HepG2 (cell line): ENCODE data around the gene MAP1LC3B.

Experiments
- ARNT ChIP-seq: fragments of 450-650 bp; IDR thresholded peaks from 2 replicates; pipeline ENCODE4 v1.6.1; 2017
- ATF1 ChIP-seq: IDR thresholded peaks from 2 replicates; pipeline ENCODE4 v1.6.1; 2016; ENCODE audit warnings: mild to moderate bottlenecking, control low read depth
- CTCF ChIP-seq: sonication (generic); formaldehyde crosslinking; IDR thresholded peaks from 2 replicates; pipeline ENCODE4 v1.5.0; 2020; ENCODE audit warnings: mild to moderate bottlenecking, missing genetic modification reagents, moderate library complexity
- FOXK2 ChIP-seq: fragments of 450-650 bp; IDR thresholded peaks from 2 replicates; pipeline ENCODE4 v1.6.1; 2016
- MAX ChIP-seq: IDR thresholded peaks from 2 replicates; pipeline ENCODE4 v1.6.1; 2012; ENCODE audit warnings: inconsistent platforms
- PHF8 ChIP-seq: sonication (generic); formaldehyde crosslinking; IDR thresholded peaks from 2 replicates; pipeline ENCODE4 v1.5.0; 2020; ENCODE audit warnings: missing genetic modification reagents
- POLR2A ChIP-seq, 2 experiments: IDR thresholded peaks; 2 replicates each; pipeline ENCODE4 v1.6.1; 2011; ENCODE audit warnings: low read depth in 2 of 2, low read length in 2 of 2, mild to moderate bottlenecking in 1 of 2, moderate library complexity in 1 of 2; ENCODE audit not compliant: insufficient read depth in 1 of 2
- SOX13 ChIP-seq, 3 experiments: fragments of 450-650 bp in 1 of 3; sonication (generic) in 1 of 3; formaldehyde crosslinking in 1 of 3; IDR thresholded peaks in 2 of 3; conservative IDR thresholded peaks in 1 of 3; 2 replicates each; pipeline versions ENCODE4 v1.5.0 to v1.6.1; 2016 to 2020; ENCODE audit warnings: antibody characterized with exemption in 1 of 3, mild to moderate bottlenecking in 1 of 3, missing compliant biosample characterization in 1 of 3, missing genetic modification reagents in 1 of 3, moderate library complexity in 1 of 3
- ZNF143 ChIP-seq: sonication (generic); formaldehyde crosslinking; IDR thresholded peaks from 2 replicates; pipeline ENCODE4 v1.4.0; 2020; ENCODE audit warnings: missing genetic modification reagents
- ZNF282 ChIP-seq: fragments of 450-650 bp; IDR thresholded peaks from 2 replicates; pipeline ENCODE4 v1.6.1; 2018; ENCODE audit not compliant: partially characterized antibody
- ZNF597 ChIP-seq: sonication (generic); formaldehyde crosslinking; IDR thresholded peaks from 2 replicates; pipeline ENCODE4 v1.5.0; 2020; ENCODE audit warnings: missing genetic modification reagents
- ZNF7 ChIP-seq: IDR thresholded peaks from 2 replicates; pipeline ENCODE4 v1.6.1; 2016; ENCODE audit warnings: missing biosample characterization, missing genetic modification reagents

- TF ChIP-seq CTCF (CRISPR knock-in tag) (no peak), ZNF7 (CRISPR knock-in tag) (no peak), POLR2A (IDR thresholded peaks at IDR 0.05; ENCODE audit: insufficient read depth in 1 of 2, low read depth in 2 of 2, low read length in 2 of 2) (no peak), SOX13 (IDR thresholded peaks at IDR 0.05) (no peak), SOX13 (CRISPR knock-in tag; conservative IDR thresholded peaks at IDR 0.05 in 1 of 2, IDR thresholded peaks at IDR 0.05 in 1 of 2) (no peak), ZNF282 (no peak), ATF1 (no peak), ZNF143 (no peak), ZNF597 (CRISPR knock-in tag) (no peak), FOXK2 (no peak), PHF8 (CRISPR knock-in tag) (no peak), ARNT (no peak), MAX (no peak)
Measured at GRCh38 chr16:87424266-87424665, 32.1 kb downstream of the MAP1LC3B start.
